Type B pancreatic cell (in vitro differentiated cells): ENCODE data around the gene TSEN54. TPM values are rescaled to one million over a fixed set of nuclear protein-coding genes. Genes with fewer than 3 reads are reported as not detected.

ENCODE experiments used
- DNase-seq: peaks from one replicate; pipeline ENCODE4 v3.0.0; 2021; ENCODE audit warnings: mixed read lengths; ENCODE audit not compliant: unreplicated experiment; ENCODE audit errors: extremely low spot score
- H3K27ac Mint-ChIP-seq: 2 replicates; pipeline ENCODE4 v1.8.0; 2021; ENCODE audit warnings: mild to moderate bottlenecking, mixed read lengths
- H3K27me3 Mint-ChIP-seq: 2 replicates; pipeline ENCODE4 v1.8.0; 2021; ENCODE audit warnings: mixed read lengths
- H3K36me3 Mint-ChIP-seq: 2 replicates; pipeline ENCODE4 v1.8.0; 2021; ENCODE audit warnings: mixed read lengths
- H3K4me1 Mint-ChIP-seq: one replicate; pipeline ENCODE4 v1.8.0; 2021; ENCODE audit warnings: mixed read lengths; ENCODE audit not compliant: unreplicated experiment
- H3K4me3 Mint-ChIP-seq: 2 replicates; pipeline ENCODE4 v1.8.0; 2021; ENCODE audit warnings: mild to moderate bottlenecking, mixed read lengths
- H3K9me3 Mint-ChIP-seq: 2 replicates; pipeline ENCODE4 v1.8.0; 2021; ENCODE audit warnings: mixed read lengths
- CTCF ChIP-seq: fragments of 200-600 bp; sonication (generic); conservative IDR thresholded peaks from 2 replicates; pipeline ENCODE4 v1.5.0; 2021; ENCODE audit warnings: antibody characterized with exemption, mild to moderate bottlenecking
- total RNA-seq: library from RNA; stranded (reverse); gene quantifications from 2 replicates; pipeline ENCODE4 v1.2.1, GENCODE V29; 2021; ENCODE audit warnings: low replicate concordance

Gene TSEN54
- total RNA-seq, 1 donor from 2014 or later: 41.0 TPM

DNA sequence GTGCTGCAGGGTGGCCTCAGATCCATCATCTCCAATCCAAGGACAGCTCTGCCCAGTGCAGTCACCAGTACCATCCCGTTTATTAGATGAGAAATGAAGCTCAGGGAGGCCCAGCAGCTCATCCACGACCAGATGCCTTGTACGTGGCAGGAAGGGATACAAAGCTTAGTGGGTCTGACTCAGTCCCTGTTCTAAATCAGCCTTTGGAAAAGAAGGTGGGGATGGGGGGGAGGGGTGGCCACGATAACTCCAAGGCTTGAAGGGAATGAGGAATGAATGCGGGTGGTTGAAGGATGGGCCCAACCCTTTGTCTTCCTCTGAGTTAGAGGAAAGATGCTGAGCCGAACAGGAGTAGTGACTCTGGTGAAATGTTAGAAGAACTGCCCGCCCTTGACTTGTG is 34.9 kb downstream of the TSEN54 start:
- Mint-ChIP-seq H3K4me3 (no peak overlapping the region), H3K27ac (peak overlapping the region; percentile 94), H3K27me3 (no peaks in the 10 kb centered on the region), H3K4me1 (peaks cover 18% of the 10 kb centered on the region), H3K36me3 (no peaks in the 10 kb centered on the region), H3K9me3 (no peaks in the 10 kb centered on the region)
- no peak for TF ChIP-seq CTCF
- DNase-seq: no peak

GRCh38 chr17:75552425-75553294 is 36.3 kb downstream of the TSEN54 start:
- H3K36me3 Mint-ChIP-seq: no peaks in the 10 kb centered on the region
- TF ChIP-seq CTCF: no peak
- H3K27me3 Mint-ChIP-seq: no peaks in the 10 kb centered on the region
- DNase-seq: no peak
- no peaks in the 10 kb centered on the region for H3K9me3 Mint-ChIP-seq
- no peak overlapping the region for H3K4me3 Mint-ChIP-seq
- H3K4me1 Mint-ChIP-seq: peaks cover 18% of the 10 kb centered on the region
- peak overlapping the region; percentile 73 for H3K27ac Mint-ChIP-seq

- H3K27ac Mint-ChIP-seq: peak overlapping the region; percentile 62
- no peak for DNase-seq
- peak overlapping the region; percentile 19 for H3K4me3 Mint-ChIP-seq
- no peaks in the 10 kb centered on the region for H3K27me3 Mint-ChIP-seq
- H3K36me3 Mint-ChIP-seq: no peaks in the 10 kb centered on the region
- no peak for TF ChIP-seq CTCF
- no peaks in the 10 kb centered on the region for H3K9me3 Mint-ChIP-seq
- H3K4me1 Mint-ChIP-seq: peaks cover 18% of the 10 kb centered on the region
Measured at GRCh38 chr17:75553295-75554110, 37.2 kb downstream of the TSEN54 start.

- H3K4me1 Mint-ChIP-seq: peaks cover 13% of the 10 kb centered on the region
- H3K27ac Mint-ChIP-seq: no peak overlapping the region
- DNase-seq: no peak
- H3K4me3 Mint-ChIP-seq: no peak overlapping the region
- no peaks in the 10 kb centered on the region for H3K36me3 Mint-ChIP-seq
- H3K9me3 Mint-ChIP-seq: no peaks in the 10 kb centered on the region
- H3K27me3 Mint-ChIP-seq: no peaks in the 10 kb centered on the region
- TF ChIP-seq CTCF: no peak
Measured at GRCh38 chr17:75555679-75556153, 39.4 kb downstream of the TSEN54 start.

DNA sequence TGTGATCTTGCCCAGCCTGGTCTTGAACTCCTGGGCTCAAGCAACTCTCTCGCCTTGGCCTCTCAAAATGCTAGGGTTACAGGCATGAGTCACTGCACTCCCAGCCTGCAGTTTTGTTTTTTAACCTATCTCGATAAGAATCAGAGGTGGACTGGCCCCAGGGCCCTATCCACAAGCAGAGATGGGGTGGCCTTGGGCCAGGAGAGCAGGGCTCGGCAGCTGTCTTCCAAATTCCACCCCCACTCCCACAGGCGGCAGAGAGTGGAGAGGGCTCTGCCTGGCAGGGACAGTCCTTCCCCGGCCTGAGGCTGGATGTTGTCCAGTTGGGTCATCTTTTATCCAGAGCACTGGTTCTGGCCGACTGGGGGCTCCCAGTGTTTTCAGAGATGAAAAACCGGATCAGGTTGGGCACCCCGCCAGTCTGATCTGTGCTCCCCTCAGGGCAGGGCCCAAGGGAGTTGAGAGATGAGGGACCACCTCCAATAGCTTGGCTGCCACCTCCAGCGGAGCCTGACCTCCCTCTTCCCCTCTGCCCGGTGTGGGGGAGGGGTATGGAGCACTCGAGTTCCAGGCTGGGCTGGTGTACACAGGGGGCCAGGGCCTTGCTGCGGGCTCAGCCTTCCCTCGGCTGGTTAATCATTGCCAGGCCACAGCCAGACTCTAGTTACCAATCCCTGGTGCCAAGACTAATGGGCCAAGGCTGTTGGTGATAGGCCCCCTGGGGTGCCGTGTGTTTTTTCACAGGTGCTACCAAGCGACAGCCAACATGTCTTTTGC is 40.9 kb downstream of the TSEN54 start:
- H3K9me3 Mint-ChIP-seq: no peaks in the 10 kb centered on the region
- H3K36me3 Mint-ChIP-seq: no peaks in the 10 kb centered on the region

More for the DNA sequence above, 40.9 kb downstream of the TSEN54 start:
- TF ChIP-seq CTCF: no peak
- H3K27me3 Mint-ChIP-seq: no peaks in the 10 kb centered on the region
- DNase-seq: no peak
- H3K27ac Mint-ChIP-seq: peak overlapping the region; percentile 62
- no peak overlapping the region for H3K4me3 Mint-ChIP-seq
- H3K4me1 Mint-ChIP-seq: peaks cover 13% of the 10 kb centered on the region
